ENCODE results near the gene IQCF5. TPM values are rescaled to one million over a fixed set of nuclear protein-coding genes. Genes with fewer than 3 reads are reported as not detected.
"Not testable (repeated sequence)": the region's sequence is repeated elsewhere in the genome, so short reads cannot be mapped to it uniquely, and the experiment has no call there.

IQCF5 gene
- total RNA-seq, 1 donor = not detected

- H3K36me3 ChIP-seq (ENCODE audit: insufficient read depth, low read length) = no peaks in the 10 kb centered on the region
- H3K79me2 ChIP-seq (ENCODE audit: insufficient read depth, low read length) = no peaks in the 10 kb centered on the region
- no peaks in the 10 kb centered on the region for H3K27me3 ChIP-seq (ENCODE audit: insufficient read depth, low read length)
- H3K27ac ChIP-seq (ENCODE audit: low read depth, low read length) = no peak overlapping the region
- H3K4me1 ChIP-seq (ENCODE audit: insufficient read depth, low read length) = no peaks in the 10 kb centered on the region
- no peaks in the 10 kb centered on the region for H3K9me3 ChIP-seq (ENCODE audit: low read depth, low read length)
- no peak for DNase-seq (ENCODE audit: insufficient read length, low spot score, missing footprints)
- no peak overlapping the region for H2AFZ ChIP-seq (ENCODE audit: low read length)
- H4K20me1 ChIP-seq (ENCODE audit: insufficient read depth, low read length) = no peaks in the 10 kb centered on the region
- H3K4me2 ChIP-seq (ENCODE audit: insufficient read depth, low read length) = no peak overlapping the region
- TF ChIP-seq, protein P1, sequence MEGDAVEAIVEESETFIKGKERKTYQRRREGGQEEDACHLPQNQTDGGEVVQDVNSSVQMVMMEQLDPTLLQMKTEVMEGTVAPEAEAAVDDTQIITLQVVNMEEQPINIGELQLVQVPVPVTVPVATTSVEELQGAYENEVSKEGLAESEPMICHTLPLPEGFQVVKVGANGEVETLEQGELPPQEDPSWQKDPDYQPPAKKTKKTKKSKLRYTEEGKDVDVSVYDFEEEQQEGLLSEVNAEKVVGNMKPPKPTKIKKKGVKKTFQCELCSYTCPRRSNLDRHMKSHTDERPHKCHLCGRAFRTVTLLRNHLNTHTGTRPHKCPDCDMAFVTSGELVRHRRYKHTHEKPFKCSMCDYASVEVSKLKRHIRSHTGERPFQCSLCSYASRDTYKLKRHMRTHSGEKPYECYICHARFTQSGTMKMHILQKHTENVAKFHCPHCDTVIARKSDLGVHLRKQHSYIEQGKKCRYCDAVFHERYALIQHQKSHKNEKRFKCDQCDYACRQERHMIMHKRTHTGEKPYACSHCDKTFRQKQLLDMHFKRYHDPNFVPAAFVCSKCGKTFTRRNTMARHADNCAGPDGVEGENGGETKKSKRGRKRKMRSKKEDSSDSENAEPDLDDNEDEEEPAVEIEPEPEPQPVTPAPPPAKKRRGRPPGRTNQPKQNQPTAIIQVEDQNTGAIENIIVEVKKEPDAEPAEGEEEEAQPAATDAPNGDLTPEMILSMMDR (IDR thresholded peaks at IDR 0.05; ENCODE audit: extremely low read depth, low read depth, low read length) = no peak
- H3K4me3 ChIP-seq (ENCODE audit: insufficient read depth, low read length) = no peak overlapping the region
These were observed 6.1 kb downstream of the IQCF5 start for GRCh38 chr3:51869304-51869703.

GRCh38 chr3:51868896-51869295 lies 6.5 kb downstream of the IQCF5 start:
- not testable (repeated sequence) for H3K4me3 ChIP-seq (ENCODE audit: insufficient read depth, low read length); DNase-seq (ENCODE audit: insufficient read length, low spot score, missing footprints)

DNA sequence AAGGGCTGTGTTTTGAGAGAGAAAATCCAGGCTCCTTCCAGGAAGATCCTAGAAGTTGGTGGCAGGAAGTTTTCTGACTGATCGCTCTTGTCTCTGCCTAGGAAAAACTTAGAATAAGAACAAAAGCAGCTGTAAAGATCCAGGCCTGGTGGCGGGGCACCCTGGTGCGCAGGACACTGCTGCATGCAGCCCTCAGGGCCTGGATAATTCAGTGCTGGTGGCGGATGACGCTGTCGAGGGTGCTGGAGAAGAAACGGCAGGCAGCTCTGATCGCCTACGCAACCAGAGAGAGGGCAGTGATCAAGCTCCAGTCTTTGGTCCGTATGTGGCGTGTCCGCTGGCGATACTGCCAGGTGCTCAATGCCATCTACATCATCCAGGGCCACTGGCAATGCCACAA lies 12.5 kb downstream of the IQCF5 start:
- no peaks in the 10 kb centered on the region for H3K27me3 ChIP-seq (ENCODE audit: insufficient read depth, low read length)
- H4K20me1 ChIP-seq (ENCODE audit: insufficient read depth, low read length) = no peaks in the 10 kb centered on the region
- H3K27ac ChIP-seq (ENCODE audit: low read depth, low read length) = no peak overlapping the region
- DNase-seq (ENCODE audit: insufficient read length, low spot score, missing footprints) = no peak
- H3K4me2 ChIP-seq (ENCODE audit: insufficient read depth, low read length) = no peak overlapping the region
- no peak overlapping the region for H3K4me3 ChIP-seq (ENCODE audit: insufficient read depth, low read length)
- no peaks in the 10 kb centered on the region for H3K9me3 ChIP-seq (ENCODE audit: low read depth, low read length)
- TF ChIP-seq, protein P1 (IDR thresholded peaks at IDR 0.05; ENCODE audit: extremely low read depth, low read depth, low read length) = no peak
- no peaks in the 10 kb centered on the region for H3K36me3 ChIP-seq (ENCODE audit: insufficient read depth, low read length)
- H2AFZ ChIP-seq (ENCODE audit: low read length) = no peak overlapping the region
- H3K79me2 ChIP-seq (ENCODE audit: insufficient read depth, low read length) = no peaks in the 10 kb centered on the region
- H3K4me1 ChIP-seq (ENCODE audit: insufficient read depth, low read length) = no peaks in the 10 kb centered on the region

More at GRCh38 chr3:51868896-51869295, 6.5 kb downstream of the IQCF5 start:
- H3K27ac ChIP-seq (ENCODE audit: low read depth, low read length); H3K9me3 ChIP-seq (ENCODE audit: low read depth, low read length); H2AFZ ChIP-seq (ENCODE audit: low read length); H3K27me3 ChIP-seq (ENCODE audit: insufficient read depth, low read length); H3K79me2 ChIP-seq (ENCODE audit: insufficient read depth, low read length); H4K20me1 ChIP-seq (ENCODE audit: insufficient read depth, low read length); H3K36me3 ChIP-seq (ENCODE audit: insufficient read depth, low read length); H3K4me2 ChIP-seq (ENCODE audit: insufficient read depth, low read length); H3K4me1 ChIP-seq (ENCODE audit: insufficient read depth, low read length): not testable (repeated sequence)

DNA sequence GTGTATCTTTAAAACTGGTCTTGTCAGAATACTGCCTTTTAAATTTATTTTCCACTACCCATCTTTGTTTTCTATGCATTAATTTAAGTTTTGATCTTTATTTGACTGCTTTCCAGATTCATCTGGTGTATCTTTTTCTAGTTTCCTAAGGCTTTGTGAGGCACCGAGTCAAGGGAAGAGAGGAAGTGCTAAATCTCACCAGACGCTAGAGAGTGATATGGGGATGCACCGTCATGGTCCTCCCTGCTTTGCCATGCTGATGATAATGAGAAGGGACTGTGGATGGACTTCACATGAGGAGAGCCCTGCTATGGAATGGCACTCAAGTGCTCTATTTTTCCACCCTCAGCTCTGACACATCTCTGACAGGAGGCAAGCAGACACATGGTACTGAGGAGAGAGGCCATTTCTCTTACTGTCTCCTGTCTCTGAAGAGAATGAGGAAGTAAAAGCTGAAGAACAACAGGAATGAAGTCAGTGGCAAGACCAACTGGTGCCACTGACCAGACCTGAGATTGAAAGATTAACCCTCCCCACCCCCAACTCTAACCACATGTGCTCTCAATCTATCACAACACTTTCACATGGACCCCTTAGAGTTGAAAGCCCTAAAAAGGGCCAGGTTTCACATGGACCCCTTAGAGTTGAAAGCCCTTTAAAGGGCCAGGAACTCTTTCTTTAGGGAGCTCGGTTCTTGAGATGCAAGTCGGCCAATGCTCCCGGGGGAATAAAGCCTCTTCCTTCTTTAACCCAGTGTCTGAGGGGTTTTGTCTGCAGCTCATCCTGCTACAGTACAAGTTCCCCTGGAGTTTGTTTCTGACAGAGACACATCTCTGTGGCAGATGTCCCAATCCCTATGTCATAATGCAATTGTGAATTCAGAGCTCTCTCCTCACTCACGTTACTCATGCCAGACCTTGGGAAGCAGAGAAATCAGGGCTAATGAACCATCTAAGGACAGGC lies 14.4 kb downstream of the IQCF5 start, which contains the start of gene IQCF2:
Gene IQCF2, plus strand, starts transcription at position 913 of the 963 bp plus-strand sequence. CDS start 52 bp downstream, outside the sequence.
- no peaks in the 10 kb centered on the region for H3K79me2 ChIP-seq (ENCODE audit: insufficient read depth, low read length)
- no peak within 1 kb of the TSS for H3K27ac ChIP-seq (ENCODE audit: low read depth, low read length)
- no peaks in the 10 kb centered on the region for H4K20me1 ChIP-seq (ENCODE audit: insufficient read depth, low read length)
- no peaks in the 10 kb centered on the region for H3K27me3 ChIP-seq (ENCODE audit: insufficient read depth, low read length)
- H3K36me3 ChIP-seq (ENCODE audit: insufficient read depth, low read length) = no peaks in the 10 kb centered on the region
- H3K4me3 ChIP-seq (ENCODE audit: insufficient read depth, low read length) = no peak within 1 kb of the TSS
- H3K9me3 ChIP-seq (ENCODE audit: low read depth, low read length) = no peaks in the 10 kb centered on the region
- DNase-seq (ENCODE audit: insufficient read length, low spot score, missing footprints) = no peak
- no peak within 1 kb of the TSS for H2AFZ ChIP-seq (ENCODE audit: low read length)
- TF ChIP-seq, protein P1 (IDR thresholded peaks at IDR 0.05; ENCODE audit: extremely low read depth, low read depth, low read length) = no peak
- no peak within 1 kb of the TSS for H3K4me2 ChIP-seq (ENCODE audit: insufficient read depth, low read length)
- no peaks in the 10 kb centered on the region for H3K4me1 ChIP-seq (ENCODE audit: insufficient read depth, low read length)

- not testable (repeated sequence) for H3K9me3 ChIP-seq (ENCODE audit: low read depth, low read length); H3K4me2 ChIP-seq (ENCODE audit: insufficient read depth, low read length); H4K20me1 ChIP-seq (ENCODE audit: insufficient read depth, low read length); H3K27ac ChIP-seq (ENCODE audit: low read depth, low read length); DNase-seq (ENCODE audit: insufficient read length, low spot score, missing footprints); H3K27me3 ChIP-seq (ENCODE audit: insufficient read depth, low read length); H3K4me1 ChIP-seq (ENCODE audit: insufficient read depth, low read length); H3K4me3 ChIP-seq (ENCODE audit: insufficient read depth, low read length); H2AFZ ChIP-seq (ENCODE audit: low read length); H3K79me2 ChIP-seq (ENCODE audit: insufficient read depth, low read length); H3K36me3 ChIP-seq (ENCODE audit: insufficient read depth, low read length)
These were observed 20.0 kb downstream of the IQCF5 start for GRCh38 chr3:51855411-51855810.

All from osteoblast (primary cell).